ENCODE data around the gene ARHGAP15.

DNA sequence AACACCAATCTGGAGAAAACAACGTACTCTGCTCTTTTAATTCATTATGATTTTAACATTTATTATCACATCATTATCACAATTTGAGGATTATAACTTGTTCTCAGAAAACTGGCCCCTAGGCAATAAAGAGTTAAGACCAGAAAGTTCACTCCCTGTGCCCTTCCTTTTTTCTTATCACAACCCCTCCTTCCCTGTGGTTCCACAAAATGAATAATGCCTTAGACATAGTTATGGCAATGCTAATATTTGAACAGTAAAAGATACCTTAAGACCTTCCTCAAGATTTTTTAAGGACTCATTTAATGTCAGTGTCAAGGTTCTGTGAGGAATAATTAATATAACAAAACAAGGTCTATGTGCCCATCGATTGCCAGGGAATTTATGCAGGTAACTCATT, 596.2 kb downstream of the ARHGAP15 start:
- no peak for TF ChIP-seq CTCF (IDR thresholded peaks at IDR 0.05)
- no peak for TF ChIP-seq POLR2A (IDR thresholded peaks at IDR 0.05)
- TF ChIP-seq POLR2AphosphoS5 (IDR thresholded peaks at IDR 0.05): no peak

Data from transverse colon (tissue), 4 donors.